Loucy (cell line): Measurements from ENCODE around the gene ARMC6.

Source experiments
- EZH2phosphoT487 ChIP-seq: fragments of 200-600 bp; IDR thresholded peaks from 2 replicates; pipeline ENCODE4 v1.6.1; 2018; ENCODE audit warnings: antibody characterized with exemption, mild to moderate bottlenecking, moderate library complexity, borderline replicate concordance
- TF ChIP-seq, protein P1 (sequence below): fragments of 200-600 bp; sonication (generic); conservative IDR thresholded peaks from 2 replicates; pipeline ENCODE4 v1.5.1; 2014; ENCODE audit warnings: mild to moderate bottlenecking, antibody characterized with exemption, low read length

DNA sequence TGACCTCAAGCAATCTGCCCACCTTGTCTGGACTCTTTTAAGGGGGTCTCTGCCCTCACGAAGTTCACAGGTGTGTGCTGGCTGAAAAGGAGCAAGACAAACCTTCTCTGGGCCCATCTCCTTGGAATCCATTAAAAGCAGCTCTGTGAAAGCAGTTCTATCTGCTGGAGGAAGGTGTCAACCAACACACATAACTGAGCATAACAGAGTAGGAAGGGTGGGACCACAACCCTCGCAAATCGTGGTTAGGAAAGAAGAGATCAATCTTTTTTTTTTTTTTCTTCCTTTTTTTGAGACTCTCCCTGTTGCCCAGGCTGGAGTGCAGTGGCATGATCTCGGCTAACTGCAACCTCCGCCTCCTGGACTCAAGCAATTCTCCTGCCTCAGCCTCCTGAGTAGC, 1.5 kb upstream of the ARMC6 start:
- TF ChIP-seq, protein P1, sequence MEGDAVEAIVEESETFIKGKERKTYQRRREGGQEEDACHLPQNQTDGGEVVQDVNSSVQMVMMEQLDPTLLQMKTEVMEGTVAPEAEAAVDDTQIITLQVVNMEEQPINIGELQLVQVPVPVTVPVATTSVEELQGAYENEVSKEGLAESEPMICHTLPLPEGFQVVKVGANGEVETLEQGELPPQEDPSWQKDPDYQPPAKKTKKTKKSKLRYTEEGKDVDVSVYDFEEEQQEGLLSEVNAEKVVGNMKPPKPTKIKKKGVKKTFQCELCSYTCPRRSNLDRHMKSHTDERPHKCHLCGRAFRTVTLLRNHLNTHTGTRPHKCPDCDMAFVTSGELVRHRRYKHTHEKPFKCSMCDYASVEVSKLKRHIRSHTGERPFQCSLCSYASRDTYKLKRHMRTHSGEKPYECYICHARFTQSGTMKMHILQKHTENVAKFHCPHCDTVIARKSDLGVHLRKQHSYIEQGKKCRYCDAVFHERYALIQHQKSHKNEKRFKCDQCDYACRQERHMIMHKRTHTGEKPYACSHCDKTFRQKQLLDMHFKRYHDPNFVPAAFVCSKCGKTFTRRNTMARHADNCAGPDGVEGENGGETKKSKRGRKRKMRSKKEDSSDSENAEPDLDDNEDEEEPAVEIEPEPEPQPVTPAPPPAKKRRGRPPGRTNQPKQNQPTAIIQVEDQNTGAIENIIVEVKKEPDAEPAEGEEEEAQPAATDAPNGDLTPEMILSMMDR, result no peak
- TF ChIP-seq EZH2phosphoT487, result no peak
